Ectodermal cell (in vitro differentiated cells): ENCODE data around the gene MSMO1.

ENCODE experiments used
- H3K27ac ChIP-seq: 2 replicates; pipeline ENCODE4 v1.7.0; 2013; ENCODE audit warnings: mild to moderate bottlenecking, low read depth, low read length; ENCODE audit not compliant: insufficient read depth, poor library complexity, severe bottlenecking
- H3K27me3 ChIP-seq: 2 replicates; pipeline ENCODE4 v1.7.0; 2013; ENCODE audit warnings: mild to moderate bottlenecking, low read length; ENCODE audit not compliant: insufficient read depth, control insufficient read depth, poor library complexity, severe bottlenecking
- H3K36me3 ChIP-seq: one replicate; pipeline ENCODE4 v1.7.0; 2013; ENCODE audit warnings: low read length; ENCODE audit not compliant: control insufficient read depth, insufficient read depth
- H3K4me1 ChIP-seq: one replicate; pipeline ENCODE4 v1.7.0; 2013; ENCODE audit warnings: low read length; ENCODE audit not compliant: control insufficient read depth, insufficient read depth
- H3K4me3 ChIP-seq: 2 replicates; pipeline ENCODE4 v1.7.0; 2013; ENCODE audit warnings: low read depth, low read length, control low read depth; ENCODE audit not compliant: insufficient read depth
- H3K9me3 ChIP-seq: 2 replicates; pipeline ENCODE4 v1.7.0; 2013; ENCODE audit warnings: mild to moderate bottlenecking, low read length, moderate library complexity; ENCODE audit not compliant: control insufficient read depth
- WGBS, 2 experiments: methylation state at CpG; one replicate each; pipeline ENCODE4 v1.1.7; 2013; ENCODE audit warnings: missing lambda C conversion rate in 2 of 2; 5-methylcytosine and 5-hydroxymethylcytosine counted together

Gene MSMO1

GRCh38 chr4:165370530-165370929, 43.1 kb downstream of the MSMO1 start:
- no peaks in the 10 kb centered on the region for H3K9me3 ChIP-seq
- no peaks in the 10 kb centered on the region for H3K27me3 ChIP-seq
- H3K4me3 ChIP-seq: no peak overlapping the region
- H3K27ac ChIP-seq: no peak overlapping the region
- H3K36me3 ChIP-seq: no peaks in the 10 kb centered on the region
- H3K4me1 ChIP-seq: no peaks in the 10 kb centered on the region
- WGBS, 2 experiments: 100% methylated on average over 1 of the region's 1 CpG; no CpG with 5 or more reads in 1 of the 2 experiments

GRCh38 chr4:165375465-165375864, 48.0 kb downstream of the MSMO1 start:
- no peaks in the 10 kb centered on the region for H3K9me3 ChIP-seq
- H3K27ac ChIP-seq: no peak overlapping the region
- peaks cover 6% of the 10 kb centered on the region for H3K4me1 ChIP-seq
- H3K27me3 ChIP-seq: peaks cover 26% of the 10 kb centered on the region
- H3K36me3 ChIP-seq: no peaks in the 10 kb centered on the region
- no peak overlapping the region for H3K4me3 ChIP-seq
- 78 to 91% methylated on average over 2 of the region's 2 CpGs for WGBS, 2 experiments

- no peak overlapping the region for H3K27ac ChIP-seq
- no peaks in the 10 kb centered on the region for H3K9me3 ChIP-seq
- H3K4me1 ChIP-seq: peaks cover 24% of the 10 kb centered on the region
- peaks cover 26% of the 10 kb centered on the region for H3K27me3 ChIP-seq
- H3K4me3 ChIP-seq: peak overlapping the region; percentile 61
- H3K36me3 ChIP-seq: no peaks in the 10 kb centered on the region
- 77 to 100% methylated on average over 1 of the region's 1 CpG for WGBS, 2 experiments
These were observed 50.9 kb downstream of the MSMO1 start for GRCh38 chr4:165378398-165378744.

GRCh38 chr4:165378745-165379677, 51.5 kb downstream of the MSMO1 start, which contains the start of gene CPE:
TSS of gene CPE (plus strand) at chr4:165379008. CDS start at chr4:165379222, 214 bp downstream.
- Histone ChIP-seq H3K4me1 (peaks cover 29% of the 10 kb centered on the region), H3K4me3 (peak within 1 kb of the TSS; percentile 61), H3K9me3 (no peaks in the 10 kb centered on the region), H3K36me3 (no peaks in the 10 kb centered on the region), H3K27ac (no peak within 1 kb of the TSS), H3K27me3 (peaks cover 26% of the 10 kb centered on the region)
- 1% methylated on average over 82 of the region's 82 CpGs for WGBS, 2 experiments

GRCh38 chr4:165379678-165380064, 52.2 kb downstream of the MSMO1 start:
- Histone ChIP-seq H3K27me3 (peaks cover 26% of the 10 kb centered on the region), H3K4me1 (peaks cover 35% of the 10 kb centered on the region), H3K9me3 (no peaks in the 10 kb centered on the region), H3K4me3 (peak overlapping the region; percentile 61), H3K36me3 (no peaks in the 10 kb centered on the region), H3K27ac (no peak overlapping the region)
- WGBS, 2 experiments: 5 to 7% methylated on average over 8 of the region's 11 CpGs

GRCh38 chr4:165380805-165381204, 53.3 kb downstream of the MSMO1 start:
- H3K27ac ChIP-seq: no peak overlapping the region
- 17 to 44% methylated on average over 1 of the region's 1 CpG for WGBS, 2 experiments
- H3K9me3 ChIP-seq: no peaks in the 10 kb centered on the region
- H3K36me3 ChIP-seq: no peaks in the 10 kb centered on the region
- H3K4me3 ChIP-seq: no peak overlapping the region
- H3K4me1 ChIP-seq: peaks cover 37% of the 10 kb centered on the region
- H3K27me3 ChIP-seq: peaks cover 26% of the 10 kb centered on the region

GRCh38 chr4:165381821-165382373, 54.4 kb downstream of the MSMO1 start:
- Histone ChIP-seq H3K9me3 (no peaks in the 10 kb centered on the region), H3K4me3 (peak overlapping the region; percentile 1)

GRCh38 chr4:165382640-165383039, 55.2 kb downstream of the MSMO1 start:
- Histone ChIP-seq H3K9me3 (no peaks in the 10 kb centered on the region), H3K4me1 (peaks cover 37% of the 10 kb centered on the region), H3K36me3 (no peaks in the 10 kb centered on the region), H3K4me3 (no peak overlapping the region), H3K27me3 (peaks cover 25% of the 10 kb centered on the region), H3K27ac (peak overlapping the region; percentile 11)
- 95 to 96% methylated on average over 1 of the region's 1 CpG for WGBS, 2 experiments

More at GRCh38 chr4:165381821-165382373, 54.4 kb downstream of the MSMO1 start:
- peaks cover 37% of the 10 kb centered on the region for H3K4me1 ChIP-seq
- peak overlapping the region; percentile 11 for H3K27ac ChIP-seq
- no peaks in the 10 kb centered on the region for H3K36me3 ChIP-seq
- WGBS, 2 experiments: 30 to 39% methylated on average over 3 of the region's 3 CpGs
- peaks cover 26% of the 10 kb centered on the region for H3K27me3 ChIP-seq

- H3K36me3 ChIP-seq: no peaks in the 10 kb centered on the region
- 72 to 79% methylated on average over 4 of the region's 4 CpGs for WGBS, 2 experiments
- H3K27ac ChIP-seq: no peak overlapping the region
- H3K4me3 ChIP-seq: no peak overlapping the region
- peaks cover 37% of the 10 kb centered on the region for H3K4me1 ChIP-seq
- H3K9me3 ChIP-seq: no peaks in the 10 kb centered on the region
- H3K27me3 ChIP-seq: peaks cover 15% of the 10 kb centered on the region
These were observed 56.2 kb downstream of the MSMO1 start for GRCh38 chr4:165383591-165384073.

- Histone ChIP-seq H3K4me1 (peaks cover 37% of the 10 kb centered on the region), H3K27ac (no peak overlapping the region), H3K36me3 (no peaks in the 10 kb centered on the region), H3K4me3 (no peak overlapping the region), H3K27me3 (peaks cover 12% of the 10 kb centered on the region), H3K9me3 (no peaks in the 10 kb centered on the region)
- WGBS, 2 experiments: 89 to 90% methylated on average over 3 of the region's 3 CpGs
These were observed 56.7 kb downstream of the MSMO1 start for GRCh38 chr4:165384186-165384585.
